Astrocyte (in vitro differentiated cells and primary cell): ENCODE data around the gene CFAP74. TPM values are rescaled to one million over a fixed set of nuclear protein-coding genes. Genes with fewer than 3 reads are reported as not detected.

Experiments used
- DNase-seq: peaks from one replicate; pipeline ENCODE4 v3.0.0-alpha.2; 2010; ENCODE audit warnings: low read depth
- FAIRE-seq: peaks from 2 replicates; lab custom pipeline; 2011; peaks lifted over from hg19 to GRCh38; lab: Jason Lieb, UNC
- H2AFZ ChIP-seq: 2 replicates; pipeline ENCODE4 v1.6.0; 2012; ENCODE audit warnings: low read depth, low read length, inconsistent platforms
- H3K27ac ChIP-seq: 2 replicates; pipeline ENCODE4 v1.5.1; 2011; ENCODE audit warnings: low read depth, low read length, inconsistent platforms
- H3K27me3 ChIP-seq: 2 replicates; pipeline ENCODE4 v1.6.0; 2011; ENCODE audit warnings: low read length, inconsistent platforms; ENCODE audit not compliant: insufficient read depth
- H3K36me3 ChIP-seq: 2 replicates; pipeline ENCODE4 v1.5.1; 2011; ENCODE audit warnings: low read length, inconsistent platforms; ENCODE audit not compliant: insufficient read depth
- H3K4me1 ChIP-seq: 2 replicates; pipeline ENCODE4 v1.5.1; 2011; ENCODE audit warnings: low read length, inconsistent platforms; ENCODE audit not compliant: insufficient read depth
- H3K4me2 ChIP-seq: 2 replicates; pipeline ENCODE4 v1.6.0; 2012; ENCODE audit warnings: low read length, inconsistent platforms
- H3K4me3 ChIP-seq: 2 replicates; pipeline ENCODE4 v1.5.1; 2011; ENCODE audit warnings: low read depth, mild to moderate bottlenecking, low read length, inconsistent platforms; ENCODE audit not compliant: insufficient read depth
- H3K79me2 ChIP-seq: 2 replicates; pipeline ENCODE4 v1.6.0; 2012; ENCODE audit warnings: mild to moderate bottlenecking, low read length, inconsistent platforms; ENCODE audit not compliant: insufficient read depth
- H3K9ac ChIP-seq: 2 replicates; pipeline ENCODE4 v1.6.0; 2012; ENCODE audit warnings: mild to moderate bottlenecking, low read length, inconsistent platforms
- H3K9me3 ChIP-seq: 2 replicates; pipeline ENCODE4 v1.5.1; 2012; ENCODE audit warnings: low read depth, mild to moderate bottlenecking, low read length, inconsistent platforms; ENCODE audit not compliant: insufficient read depth
- H4K20me1 ChIP-seq: 2 replicates; pipeline ENCODE4 v1.6.0; 2012; ENCODE audit warnings: low read length, inconsistent platforms; ENCODE audit not compliant: insufficient read depth
- H3K27ac Mint-ChIP-seq: one replicate; pipeline ENCODE4 v1.8.0; 2021; ENCODE audit warnings: mild to moderate bottlenecking, mixed read lengths; ENCODE audit not compliant: unreplicated experiment
- H3K27me3 Mint-ChIP-seq: one replicate; pipeline ENCODE4 v1.8.0; 2021; ENCODE audit warnings: low read depth, mixed read lengths; ENCODE audit not compliant: unreplicated experiment
- H3K36me3 Mint-ChIP-seq: one replicate; pipeline ENCODE4 v1.8.0; 2021; ENCODE audit warnings: low read depth, mixed read lengths; ENCODE audit not compliant: unreplicated experiment
- H3K4me1 Mint-ChIP-seq: one replicate; pipeline ENCODE4 v1.8.0; 2021; ENCODE audit warnings: low read depth, mixed read lengths; ENCODE audit not compliant: unreplicated experiment
- H3K4me3 Mint-ChIP-seq: one replicate; pipeline ENCODE4 v1.8.0; 2021; ENCODE audit warnings: mild to moderate bottlenecking, moderate library complexity, mixed read lengths; ENCODE audit not compliant: unreplicated experiment
- H3K9me3 Mint-ChIP-seq: one replicate; pipeline ENCODE4 v1.8.0; 2021; ENCODE audit warnings: mild to moderate bottlenecking, mixed read lengths; ENCODE audit not compliant: unreplicated experiment
- CTCF ChIP-seq: IDR thresholded peaks from 2 replicates; pipeline ENCODE4 v1.5.1; 2011; ENCODE audit warnings: low read depth, mild to moderate bottlenecking, inconsistent platforms, low read length, moderate library complexity; ENCODE audit not compliant: insufficient read depth
- EZH2 ChIP-seq: IDR thresholded peaks from 2 replicates; pipeline ENCODE4 v1.6.1; 2012; ENCODE audit warnings: mild to moderate bottlenecking, low read length, inconsistent platforms; ENCODE audit not compliant: insufficient read depth
- total RNA-seq: library from RNA; stranded (reverse); gene quantifications from 2 replicates; pipeline ENCODE4 v1.2.1, GENCODE V29; 2021

Gene CFAP74
- total RNA-seq, 1 donor from 2014 or later, result not detected

DNA sequence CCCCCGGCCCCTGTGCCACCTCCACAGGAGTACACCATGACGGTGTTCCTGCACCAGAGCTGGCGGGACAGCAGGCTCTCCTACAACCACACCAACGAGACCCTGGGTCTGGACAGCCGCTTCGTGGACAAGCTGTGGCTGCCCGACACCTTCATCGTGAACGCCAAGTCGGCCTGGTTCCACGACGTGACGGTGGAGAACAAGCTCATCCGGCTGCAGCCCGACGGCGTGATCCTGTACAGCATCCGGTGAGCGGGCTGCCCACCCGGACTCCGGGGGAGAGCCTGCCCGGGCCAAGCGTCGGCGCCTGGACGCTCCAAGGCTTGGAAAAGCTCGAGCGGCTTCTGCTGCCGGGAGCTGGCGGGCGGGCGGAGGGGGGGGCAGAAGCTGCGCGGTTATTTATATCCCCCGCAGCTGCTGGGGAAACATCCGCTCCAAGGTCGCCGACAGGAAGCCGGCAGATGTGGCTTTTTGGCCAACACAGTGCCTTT lies 21.9 kb upstream of the CFAP74 start:
- H3K4me3 Mint-ChIP-seq, result no peak overlapping the region
- H3K9ac ChIP-seq, result no peak overlapping the region
- TF ChIP-seq CTCF (no peak), EZH2 (no peak)
- no peaks in the 10 kb centered on the region for H3K4me1 ChIP-seq
- H3K79me2 ChIP-seq, result no peaks in the 10 kb centered on the region
- no peak for DNase-seq
- no peaks in the 10 kb centered on the region for H3K9me3 Mint-ChIP-seq
- no peak for FAIRE-seq
- no peak overlapping the region for H2AFZ ChIP-seq
- H3K4me3 ChIP-seq, result no peak overlapping the region
- no peaks in the 10 kb centered on the region for H4K20me1 ChIP-seq
- H3K36me3 Mint-ChIP-seq, result no peaks in the 10 kb centered on the region
- H3K4me2 ChIP-seq, result no peak overlapping the region
- no peak overlapping the region for H3K27ac ChIP-seq
- H3K27me3 ChIP-seq, result peaks cover 11% of the 10 kb centered on the region
- peaks cover 38% of the 10 kb centered on the region for H3K27me3 Mint-ChIP-seq
- no peaks in the 10 kb centered on the region for H3K36me3 ChIP-seq
- H3K27ac Mint-ChIP-seq, result no peak overlapping the region
- H3K9me3 ChIP-seq, result no peaks in the 10 kb centered on the region
- H3K4me1 Mint-ChIP-seq, result no peaks in the 10 kb centered on the region

DNA sequence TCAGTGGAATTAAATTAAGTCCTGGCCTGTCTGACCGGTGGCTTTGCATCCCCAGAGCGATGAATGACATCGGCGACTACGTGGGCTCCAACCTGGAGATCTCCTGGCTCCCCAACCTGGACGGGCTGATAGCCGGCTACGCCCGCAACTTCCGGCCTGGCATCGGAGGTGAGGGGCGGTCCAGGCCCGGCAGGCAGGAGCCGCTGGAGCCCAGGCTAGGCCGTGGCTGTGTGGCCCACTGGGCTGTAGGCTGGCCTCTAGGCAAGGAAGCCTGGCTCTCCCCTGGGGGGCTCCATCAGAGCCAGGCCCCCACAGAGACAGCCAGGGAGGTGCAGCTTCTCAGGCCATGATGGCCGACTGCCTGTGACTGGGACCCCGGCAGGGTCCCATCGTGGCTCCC lies 21.3 kb upstream of the CFAP74 start:
- H3K9ac ChIP-seq, result no peak overlapping the region
- DNase-seq (no peak), FAIRE-seq (no peak)
- no peaks in the 10 kb centered on the region for H3K79me2 ChIP-seq
- Mint-ChIP-seq H3K36me3 (no peaks in the 10 kb centered on the region), H3K27ac (no peak overlapping the region), H3K4me3 (no peak overlapping the region), H3K4me1 (no peaks in the 10 kb centered on the region), H3K9me3 (no peaks in the 10 kb centered on the region), H3K27me3 (peaks cover 41% of the 10 kb centered on the region)
- H3K4me1 ChIP-seq, result no peaks in the 10 kb centered on the region
- no peak overlapping the region for H3K27ac ChIP-seq
- H3K27me3 ChIP-seq, result peaks cover 18% of the 10 kb centered on the region
- no peak overlapping the region for H3K4me3 ChIP-seq
- H3K9me3 ChIP-seq, result no peaks in the 10 kb centered on the region
- TF ChIP-seq CTCF (no peak), EZH2 (no peak)
- H4K20me1 ChIP-seq, result no peaks in the 10 kb centered on the region
- no peaks in the 10 kb centered on the region for H3K36me3 ChIP-seq
- no peak overlapping the region for H2AFZ ChIP-seq
- H3K4me2 ChIP-seq, result no peak overlapping the region

GRCh38 chr1:2024451-2024850 lies 20.9 kb upstream of the CFAP74 start:
- H3K9ac ChIP-seq, result no peak overlapping the region
- no peak overlapping the region for H3K4me2 ChIP-seq
- peaks cover 43% of the 10 kb centered on the region for H3K27me3 Mint-ChIP-seq
- H3K9me3 ChIP-seq, result no peaks in the 10 kb centered on the region
- H3K36me3 Mint-ChIP-seq, result no peaks in the 10 kb centered on the region
- H3K4me1 ChIP-seq, result no peaks in the 10 kb centered on the region
- H2AFZ ChIP-seq, result no peak overlapping the region
- no peaks in the 10 kb centered on the region for H3K36me3 ChIP-seq
- no peak for FAIRE-seq
- no peaks in the 10 kb centered on the region for H4K20me1 ChIP-seq
- TF ChIP-seq CTCF (no peak), EZH2 (no peak)
- no peak overlapping the region for H3K4me3 Mint-ChIP-seq
- no peak overlapping the region for H3K4me3 ChIP-seq
- DNase-seq, result no peak
- no peaks in the 10 kb centered on the region for H3K4me1 Mint-ChIP-seq
- H3K79me2 ChIP-seq, result no peaks in the 10 kb centered on the region
- H3K9me3 Mint-ChIP-seq, result no peaks in the 10 kb centered on the region
- no peak overlapping the region for H3K27ac ChIP-seq
- H3K27ac Mint-ChIP-seq, result no peak overlapping the region
- peaks cover 21% of the 10 kb centered on the region for H3K27me3 ChIP-seq
